ENCODE measurements around the gene OTOGL.
"Not testable (repeated sequence)": the region's sequence is repeated elsewhere in the genome, so short reads cannot be mapped to it uniquely, and the experiment has no call there.

OTOGL gene

GRCh38 chr12:80273144-80273543 is 173.8 kb downstream of the OTOGL start:
- no peak for DNase-seq (ENCODE audit: low spot score)

- DNase-seq (ENCODE audit: low spot score): no peak
Observed at GRCh38 chr12:80277732-80278131, 178.4 kb downstream of the OTOGL start.

GRCh38 chr12:80282226-80282625 is 182.9 kb downstream of the OTOGL start:
- no peak for DNase-seq (ENCODE audit: low spot score)

- no peak for DNase-seq (ENCODE audit: low spot score)
Observed at GRCh38 chr12:80282761-80283160, 183.4 kb downstream of the OTOGL start.

GRCh38 chr12:80291108-80291754 is 191.9 kb downstream of the OTOGL start:
- DNase-seq (ENCODE audit: low spot score): no peak

GRCh38 chr12:80293347-80293746 is 194.0 kb downstream of the OTOGL start:
- DNase-seq (ENCODE audit: low spot score): no peak

GRCh38 chr12:80293759-80294158 is 194.4 kb downstream of the OTOGL start:
- no peak for DNase-seq (ENCODE audit: low spot score)

GRCh38 chr12:80299219-80299618 is 199.9 kb downstream of the OTOGL start:
- no peak for DNase-seq (ENCODE audit: low spot score)

GRCh38 chr12:80299976-80300375 is 200.6 kb downstream of the OTOGL start:
- DNase-seq (ENCODE audit: low spot score): no peak

GRCh38 chr12:80307436-80307835 is 208.1 kb downstream of the OTOGL start:
- DNase-seq (ENCODE audit: low spot score): not testable (repeated sequence)

GRCh38 chr12:80313209-80313608 is 213.9 kb downstream of the OTOGL start:
- DNase-seq (ENCODE audit: low spot score): no peak

GRCh38 chr12:80314741-80315140 is 215.4 kb downstream of the OTOGL start:
- no peak for DNase-seq (ENCODE audit: low spot score)

- DNase-seq (ENCODE audit: low spot score): no peak
Observed at GRCh38 chr12:80316222-80316621, 216.9 kb downstream of the OTOGL start.

GRCh38 chr12:80317307-80317706 is 218.0 kb downstream of the OTOGL start:
- no peak for DNase-seq (ENCODE audit: low spot score)

GRCh38 chr12:80317899-80318298 is 218.6 kb downstream of the OTOGL start:
- DNase-seq (ENCODE audit: low spot score): no peak

GRCh38 chr12:80320121-80320678 is 220.9 kb downstream of the OTOGL start:
- no peak for DNase-seq (ENCODE audit: low spot score)

- DNase-seq (ENCODE audit: low spot score): peak; percentile 13
Observed at GRCh38 chr12:80321653-80322052, 222.3 kb downstream of the OTOGL start.

- DNase-seq (ENCODE audit: low spot score): peak; percentile 4
Observed at GRCh38 chr12:80325167-80325959, 226.0 kb downstream of the OTOGL start.

GRCh38 chr12:80332827-80333226 is 233.5 kb downstream of the OTOGL start:
- DNase-seq (ENCODE audit: low spot score): no peak

- no peak for DNase-seq (ENCODE audit: low spot score)
Observed at GRCh38 chr12:80352474-80352873, 253.1 kb downstream of the OTOGL start.

- peak; percentile 2 for DNase-seq (ENCODE audit: low spot score)
Observed at GRCh38 chr12:80353254-80353653, 253.9 kb downstream of the OTOGL start.

GRCh38 chr12:80356097-80356496 is 256.8 kb downstream of the OTOGL start:
- peak; percentile 1 for DNase-seq (ENCODE audit: low spot score)

- DNase-seq (ENCODE audit: low spot score): no peak
Observed at GRCh38 chr12:80359703-80360102, 260.4 kb downstream of the OTOGL start.
